Esophagus squamous epithelium (tissue), 4 donors: Measurements from ENCODE around the gene FAM171A1.

Source experiments
- CTCF ChIP-seq, 6 experiments: fragments of 450-650 bp in 4 of 6; fragments of 200-600 bp in 2 of 6; sonication (generic) in 2 of 6; IDR thresholded peaks; one replicate each; pipeline ENCODE4 v1.5.1; 2016 to 2019; ENCODE audit warnings: antibody characterized with exemption in 6 of 6, mild to moderate bottlenecking in 4 of 6, moderate library complexity in 4 of 6
- POLR2A ChIP-seq, 4 donors: fragments of 450-650 bp; IDR thresholded peaks; one replicate each; pipeline ENCODE4 v1.6.1; 2017; ENCODE audit warnings: antibody characterized with exemption in 4 of 4, mild to moderate bottlenecking in 4 of 4, moderate library complexity in 3 of 4

GRCh38 chr10:15391491-15391890, 20.4 kb upstream of the FAM171A1 start:
- TF ChIP-seq CTCF (IDR thresholded peaks at IDR 0.05) (no peak), POLR2A (IDR thresholded peaks at IDR 0.05) (no peak)
